Measurements from ENCODE around the gene RBM34. TPM values are rescaled to one million over a fixed set of nuclear protein-coding genes. Genes with fewer than 3 reads are reported as not detected.

The RBM34 gene
- total and polyA plus RNA-seq, 2 donors (not counting 3 experiments of a cell fraction or from before 2014, with no cell fraction given), result 16.1 to 80.7 TPM

DNA sequence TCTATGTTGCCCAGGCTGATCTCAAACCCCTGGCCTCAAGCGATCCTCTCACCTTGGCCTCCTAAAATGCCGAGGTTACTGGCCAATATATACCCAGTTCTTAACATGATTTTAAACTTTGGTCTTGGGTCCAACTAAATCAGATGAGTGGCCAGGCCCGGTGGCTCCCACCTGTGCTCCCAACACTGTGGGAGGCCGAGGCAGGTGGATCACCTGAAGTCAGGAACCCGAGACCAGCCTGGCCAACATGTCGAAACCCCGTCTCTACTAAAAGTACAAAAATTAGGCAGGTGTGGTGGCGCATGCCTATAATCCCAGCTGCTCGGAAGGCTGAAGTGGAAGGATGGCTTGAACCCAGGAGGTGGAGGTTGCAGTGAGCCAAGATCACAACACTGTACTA lies 62.1 kb downstream of the RBM34 start:
- intact Hi-C loops (cut with micrococcal nuclease), result no loop called here
- BruUV-seq (replicated peaks), result no TSS peak

More for the DNA sequence above, 62.1 kb downstream of the RBM34 start:
- DNase-seq (ENCODE audit: low read depth, low spot score), result no peak
- Histone ChIP-seq H3K27me3 (ENCODE audit: control insufficient read depth in 2 of 2, insufficient read depth in 2 of 2, low read length in 2 of 2) (peaks cover 0 to 3% of the 10 kb centered on the region in 2 experiments), H3K79me2 (ENCODE audit: control insufficient read depth, insufficient read depth, low read length) (no peaks in the 10 kb centered on the region), H3K9me3 (replicated peaks; ENCODE audit: control insufficient read depth, insufficient read depth, low read length) (no peaks in the 10 kb centered on the region), H3K27ac (ENCODE audit: insufficient read depth, low read depth, low read length) (no peak overlapping the region), H3K4me3 (replicated peaks in 1 of 3; ENCODE audit: insufficient read depth in 1 of 3, low read depth in 1 of 3, low read length in 3 of 3) (no peak overlapping the region), H3K4me2 (ENCODE audit: insufficient read depth, low read length) (no peak overlapping the region), H3K4me1 (ENCODE audit: control insufficient read depth, extremely low read depth, insufficient read depth, low read length) (no peaks in the 10 kb centered on the region), H3K9me1 (replicated peaks; ENCODE audit: control insufficient read depth, extremely low read depth, insufficient read depth, low read length) (no peaks in the 10 kb centered on the region), H4K20me1 (replicated peaks; ENCODE audit: control insufficient read depth, extremely low read depth, insufficient read depth, low read length) (no peaks in the 10 kb centered on the region), H3K36me3 (ENCODE audit: control insufficient read depth in 2 of 2, extremely low read depth in 1 of 2, insufficient read depth in 2 of 2, low read length in 2 of 2) (no peaks in the 10 kb centered on the region), H2AFZ (ENCODE audit: low read depth, low read length) (no peak overlapping the region), H3K9ac (replicated peaks; ENCODE audit: extremely low read depth, insufficient read depth, low read length) (no peak overlapping the region)
- no peak for TF ChIP-seq MYC (IDR thresholded peaks at IDR 0.05; ENCODE audit: low read depth, low read length)
- TF ChIP-seq EZH2 (IDR thresholded peaks at IDR 0.05; ENCODE audit: borderline replicate concordance, low read depth, low read length, severe bottlenecking), result no peak
- no peak for TF ChIP-seq FOS (IDR thresholded peaks at IDR 0.05; ENCODE audit: borderline replicate concordance, insufficient read depth, low read length)
- no peak for TF ChIP-seq POLR2A (IDR thresholded peaks at IDR 0.05; ENCODE audit: low read depth, low read length)
- TF ChIP-seq, protein P1, sequence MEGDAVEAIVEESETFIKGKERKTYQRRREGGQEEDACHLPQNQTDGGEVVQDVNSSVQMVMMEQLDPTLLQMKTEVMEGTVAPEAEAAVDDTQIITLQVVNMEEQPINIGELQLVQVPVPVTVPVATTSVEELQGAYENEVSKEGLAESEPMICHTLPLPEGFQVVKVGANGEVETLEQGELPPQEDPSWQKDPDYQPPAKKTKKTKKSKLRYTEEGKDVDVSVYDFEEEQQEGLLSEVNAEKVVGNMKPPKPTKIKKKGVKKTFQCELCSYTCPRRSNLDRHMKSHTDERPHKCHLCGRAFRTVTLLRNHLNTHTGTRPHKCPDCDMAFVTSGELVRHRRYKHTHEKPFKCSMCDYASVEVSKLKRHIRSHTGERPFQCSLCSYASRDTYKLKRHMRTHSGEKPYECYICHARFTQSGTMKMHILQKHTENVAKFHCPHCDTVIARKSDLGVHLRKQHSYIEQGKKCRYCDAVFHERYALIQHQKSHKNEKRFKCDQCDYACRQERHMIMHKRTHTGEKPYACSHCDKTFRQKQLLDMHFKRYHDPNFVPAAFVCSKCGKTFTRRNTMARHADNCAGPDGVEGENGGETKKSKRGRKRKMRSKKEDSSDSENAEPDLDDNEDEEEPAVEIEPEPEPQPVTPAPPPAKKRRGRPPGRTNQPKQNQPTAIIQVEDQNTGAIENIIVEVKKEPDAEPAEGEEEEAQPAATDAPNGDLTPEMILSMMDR (IDR thresholded peaks at IDR 0.05; ENCODE audit: extremely low read depth in 1 of 2, insufficient read depth in 1 of 2, low read depth in 1 of 2, low read length in 2 of 2), result no peak
- TF ChIP-seq POLR2AphosphoS5 (IDR thresholded peaks at IDR 0.05; ENCODE audit: insufficient read depth, low read depth, low read length), result no peak
- TF ChIP-seq, protein P2, sequence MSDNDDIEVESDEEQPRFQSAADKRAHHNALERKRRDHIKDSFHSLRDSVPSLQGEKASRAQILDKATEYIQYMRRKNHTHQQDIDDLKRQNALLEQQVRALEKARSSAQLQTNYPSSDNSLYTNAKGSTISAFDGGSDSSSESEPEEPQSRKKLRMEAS (IDR thresholded peaks at IDR 0.05; ENCODE audit: insufficient read depth, insufficient read length), result no peak
- TF ChIP-seq GATA2 (IDR thresholded peaks at IDR 0.05; ENCODE audit: insufficient read depth, insufficient read length, low read depth, low read length), result no peak
- no peak for TF ChIP-seq JUN (IDR thresholded peaks at IDR 0.05; ENCODE audit: borderline replicate concordance, insufficient read depth, insufficient read length, low read depth)
- ChIA-PET POLR2A (no interaction called here), CTCF (interaction anchor here (1.0 to 1.2 kb wide), 2 partner anchors 501 to 612 kb away, joined by 3 to 4 read pairs; no protein-coding TSS in a partner anchor)
- dilution Hi-C loops (cut with MboI; ENCODE audit: extremely low pct_ligation_motif_present, low sequenced_read_pairs), result loop anchor here (10.0 kb wide), 1 partner anchor 614 kb away; no protein-coding TSS in a partner anchor
- no peak for FAIRE-seq
